HG03103 (cell line): ENCODE measurements around the gene FNDC11.
A peak's percentile ranks its signal among the peaks of the same experiment; 100 is the strongest.
"Not testable (repeated sequence)": the region's sequence is repeated elsewhere in the genome, so short reads cannot be mapped to it uniquely, and the experiment has no call there.

Source experiments
- ATAC-seq: cut with Tn5 transposase; IDR thresholded peaks from one replicate; pipeline ENCODE4 v1.9.1; 2021; ENCODE audit warnings: low read depth; ENCODE audit not compliant: unreplicated experiment

FNDC11 gene

GRCh38 chr20:63553933-63554290 is at the start of gene FNDC11:
Gene FNDC11, plus strand, starts transcription at chr20:63554159. Its CDS starts 1,505 bp downstream, at chr20:63555664.
- no peak for ATAC-seq

- no peak for ATAC-seq
Measured at GRCh38 chr20:63504642-63505041, 49.3 kb upstream of the FNDC11 start.

- ATAC-seq: no peak
Measured at GRCh38 chr20:63505281-63505680, 48.7 kb upstream of the FNDC11 start.

GRCh38 chr20:63505723-63506122 is 48.2 kb upstream of the FNDC11 start:
- no peak for ATAC-seq

- no peak for ATAC-seq
Measured at GRCh38 chr20:63507083-63507743, 46.7 kb upstream of the FNDC11 start.

GRCh38 chr20:63508072-63508768 is 45.7 kb upstream of the FNDC11 start:
- ATAC-seq: no peak

GRCh38 chr20:63509088-63509564 is 44.8 kb upstream of the FNDC11 start:
- no peak for ATAC-seq

GRCh38 chr20:63513207-63513606 is 40.8 kb upstream of the FNDC11 start:
- no peak for ATAC-seq

GRCh38 chr20:63514520-63514919 is 39.4 kb upstream of the FNDC11 start:
- ATAC-seq: not testable (repeated sequence)

- no peak for ATAC-seq
Measured at GRCh38 chr20:63517376-63518309, 36.3 kb upstream of the FNDC11 start.

GRCh38 chr20:63518351-63518861 is 35.6 kb upstream of the FNDC11 start:
- no peak for ATAC-seq

- no peak for ATAC-seq
Measured at GRCh38 chr20:63518946-63519667, 34.9 kb upstream of the FNDC11 start.

GRCh38 chr20:63519668-63520503 is 34.1 kb upstream of the FNDC11 start:
- peak; percentile 35 for ATAC-seq

GRCh38 chr20:63520504-63520933 is 33.4 kb upstream of the FNDC11 start, which contains the start of gene PPDPF:
Gene PPDPF, plus strand, starts transcription at chr20:63520765. Its CDS starts 544 bp downstream, at chr20:63521309.
- peak; percentile 54 for ATAC-seq

- ATAC-seq: peak; percentile 37
Measured at GRCh38 chr20:63520934-63521601, 32.9 kb upstream of the FNDC11 start.

GRCh38 chr20:63521602-63522001 is 32.4 kb upstream of the FNDC11 start:
- no peak for ATAC-seq

- no peak for ATAC-seq
Measured at GRCh38 chr20:63522091-63522868, 31.7 kb upstream of the FNDC11 start.
